Measurements from ENCODE around the gene VGF. TPM values are rescaled to one million over a fixed set of nuclear protein-coding genes. Genes with fewer than 3 reads are reported as not detected.

Gene VGF
- total RNA-seq, 1 experiment from 2014 or later, result 11.2 TPM

GRCh38 chr7:101175664-101176063, 10.3 kb upstream of the VGF start:
- BruUV-seq (replicated peaks), result no TSS peak
- peaks cover 66% of the 10 kb centered on the region for H3K27me3 Mint-ChIP-seq (ENCODE audit: insufficient read depth, unreplicated experiment)
- no peaks in the 10 kb centered on the region for H3K9me3 Mint-ChIP-seq (ENCODE audit: unreplicated experiment)
- no peaks in the 10 kb centered on the region for H3K36me3 Mint-ChIP-seq (ENCODE audit: insufficient read depth, unreplicated experiment)
- ChIA-PET POLR2A (no interaction called here), CTCF (interaction anchor here (2.2 kb wide), 1 partner anchor 16 kb away, joined by 22 read pairs; no protein-coding TSS in a partner anchor)
- H3K27ac Mint-ChIP-seq (ENCODE audit: low read depth, unreplicated experiment), result no peak overlapping the region
- DNase-seq (ENCODE audit: unreplicated experiment), result no peak
- peaks cover 16% of the 10 kb centered on the region for H3K4me1 Mint-ChIP-seq (ENCODE audit: insufficient read depth, unreplicated experiment)
- intact Hi-C loops (cut with micrococcal nuclease), result no loop called here
- H3K4me3 Mint-ChIP-seq (ENCODE audit: unreplicated experiment), result no peak overlapping the region
- TF ChIP-seq CTCF (IDR thresholded peaks at IDR 0.05; ENCODE audit: unreplicated experiment), result no peak

- no peak for DNase-seq (ENCODE audit: unreplicated experiment)
- ChIA-PET POLR2A (interaction anchor here (0.6 to 1.9 kb wide), 6 partner anchors 9 to 222 kb away, joined by 3 to 7 read pairs (median 4); partner anchors contain the start of genes PLOD3, VGF and ZNHIT1), CTCF (interaction anchor here (0.5 to 1.9 kb wide), 9 partner anchors 10 to 108 kb away, joined by 3 to 16 read pairs (median 4); partner anchors contain the start of gene FIS1)
- intact Hi-C loops (cut with micrococcal nuclease), result no loop called here
- no peak overlapping the region for H3K27ac Mint-ChIP-seq (ENCODE audit: low read depth, unreplicated experiment)
- H3K4me3 Mint-ChIP-seq (ENCODE audit: unreplicated experiment), result peak overlapping the region; percentile 61
- no peaks in the 10 kb centered on the region for H3K9me3 Mint-ChIP-seq (ENCODE audit: unreplicated experiment)
- no peak for TF ChIP-seq CTCF (IDR thresholded peaks at IDR 0.05; ENCODE audit: unreplicated experiment)
- no TSS peak for BruUV-seq (replicated peaks)
- H3K27me3 Mint-ChIP-seq (ENCODE audit: insufficient read depth, unreplicated experiment), result peaks cover 69% of the 10 kb centered on the region
- no peaks in the 10 kb centered on the region for H3K36me3 Mint-ChIP-seq (ENCODE audit: insufficient read depth, unreplicated experiment)
- peaks cover 21% of the 10 kb centered on the region for H3K4me1 Mint-ChIP-seq (ENCODE audit: insufficient read depth, unreplicated experiment)
These were observed 9.0 kb upstream of the VGF start for GRCh38 chr7:101174322-101174854.

DNA sequence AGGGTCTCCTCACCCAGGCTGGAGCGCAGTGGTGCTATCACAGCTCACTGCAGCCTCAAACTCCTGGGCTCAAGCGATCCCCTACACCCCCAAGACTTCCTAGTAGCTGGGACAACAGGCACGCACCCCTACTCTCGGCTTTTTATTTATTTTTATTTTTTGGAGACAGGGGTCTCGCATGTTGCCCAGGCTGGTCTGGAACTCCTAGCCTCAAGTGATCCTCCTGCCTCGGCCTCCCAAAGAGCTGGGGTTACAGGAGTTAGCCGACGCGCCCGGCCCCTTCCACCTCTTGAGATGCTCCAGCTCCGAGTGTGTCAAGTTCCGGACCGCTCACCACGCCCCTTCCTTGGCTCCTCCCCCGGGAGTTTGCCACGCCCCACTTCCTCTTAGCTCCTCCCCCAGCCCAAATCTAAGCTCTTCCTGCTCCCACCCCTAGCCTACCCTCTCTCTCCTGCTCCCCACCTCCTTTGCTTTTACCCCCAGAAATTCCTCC, 8.4 kb upstream of the VGF start:
- H3K4me1 Mint-ChIP-seq (ENCODE audit: insufficient read depth, unreplicated experiment), result peaks cover 21% of the 10 kb centered on the region
- peak overlapping the region; percentile 61 for H3K4me3 Mint-ChIP-seq (ENCODE audit: unreplicated experiment)
- BruUV-seq (replicated peaks), result no TSS peak
- H3K9me3 Mint-ChIP-seq (ENCODE audit: unreplicated experiment), result no peaks in the 10 kb centered on the region
- H3K27ac Mint-ChIP-seq (ENCODE audit: low read depth, unreplicated experiment), result no peak overlapping the region
- ChIA-PET POLR2A (interaction anchor here (0.6 to 1.9 kb wide), 6 partner anchors 9 to 79 kb away, joined by 3 to 7 read pairs (median 3); partner anchors contain the start of genes PLOD3, VGF and ZNHIT1), CTCF (interaction anchor here (0.5 to 1.9 kb wide), 6 partner anchors 11 to 879 kb away, joined by 3 to 16 read pairs (median 4); partner anchors contain the start of gene FIS1)
- H3K36me3 Mint-ChIP-seq (ENCODE audit: insufficient read depth, unreplicated experiment), result no peaks in the 10 kb centered on the region
- intact Hi-C loops (cut with micrococcal nuclease), result no loop called here
- TF ChIP-seq CTCF (IDR thresholded peaks at IDR 0.05; ENCODE audit: unreplicated experiment), result no peak
- peak; percentile 68 for DNase-seq (ENCODE audit: unreplicated experiment)
- H3K27me3 Mint-ChIP-seq (ENCODE audit: insufficient read depth, unreplicated experiment), result peaks cover 69% of the 10 kb centered on the region

DNA sequence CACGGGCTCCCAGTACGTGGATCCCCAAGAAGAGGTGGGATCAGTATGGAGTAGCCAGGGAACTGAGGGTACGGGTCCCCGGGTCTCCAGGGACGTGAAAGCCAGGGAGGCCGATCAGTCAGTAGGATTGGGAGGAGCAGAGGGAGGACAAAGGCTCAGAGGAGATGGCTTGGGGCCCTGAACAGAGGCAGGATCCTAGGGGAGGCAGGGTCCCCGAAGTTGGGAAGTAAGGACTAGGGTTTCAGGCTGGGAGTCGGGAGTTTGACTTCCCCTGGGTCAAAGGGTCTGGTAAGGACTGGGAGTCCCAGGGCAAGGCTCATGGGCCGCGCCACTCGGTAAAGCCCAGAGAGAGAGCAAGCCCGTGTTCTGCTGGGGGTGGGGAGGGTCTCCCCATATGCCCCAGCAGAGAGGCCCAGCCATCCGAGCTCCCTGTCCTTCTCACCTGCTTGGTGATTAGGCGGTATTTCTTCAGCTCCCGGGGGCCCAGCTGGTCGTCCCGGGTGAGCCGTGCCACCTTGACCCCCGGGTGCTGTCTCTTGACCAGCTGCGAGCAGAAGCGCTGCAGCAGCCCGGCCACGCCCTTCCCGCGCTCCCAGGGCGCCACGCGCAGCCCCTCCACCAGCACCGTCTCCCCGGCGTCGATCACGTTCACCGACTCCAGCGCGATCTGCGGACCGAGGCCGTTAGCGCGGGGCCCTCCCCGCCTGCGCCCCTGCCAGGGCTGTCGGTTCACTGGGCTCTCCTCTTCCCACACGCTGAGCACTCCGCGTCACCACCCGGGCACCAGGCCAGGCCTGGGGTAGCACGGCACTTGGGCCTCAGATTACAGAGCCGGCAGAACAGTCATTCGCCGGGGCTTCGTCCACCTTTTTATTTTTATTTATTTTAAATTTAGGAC, 7.7 kb upstream of the VGF start:
- no TSS peak for BruUV-seq (replicated peaks)
- TF ChIP-seq CTCF (IDR thresholded peaks at IDR 0.05; ENCODE audit: unreplicated experiment), result no peak
- no peaks in the 10 kb centered on the region for H3K36me3 Mint-ChIP-seq (ENCODE audit: insufficient read depth, unreplicated experiment)
- H3K4me3 Mint-ChIP-seq (ENCODE audit: unreplicated experiment), result peak overlapping the region; percentile 61
- H3K27ac Mint-ChIP-seq (ENCODE audit: low read depth, unreplicated experiment), result no peak overlapping the region
- ChIA-PET POLR2A (interaction anchor here (0.6 to 1.9 kb wide), 5 partner anchors 8 to 44 kb away, joined by 3 to 7 read pairs (median 3); partner anchors contain the start of genes PLOD3, VGF and ZNHIT1), CTCF (interaction anchor here (0.6 to 1.9 kb wide), 5 partner anchors 12 to 878 kb away, joined by 3 to 16 read pairs (median 4); partner anchors contain the start of gene FIS1)
- H3K9me3 Mint-ChIP-seq (ENCODE audit: unreplicated experiment), result no peaks in the 10 kb centered on the region
- peak; percentile 87 for DNase-seq (ENCODE audit: unreplicated experiment)
- peaks cover 27% of the 10 kb centered on the region for H3K4me1 Mint-ChIP-seq (ENCODE audit: insufficient read depth, unreplicated experiment)
- intact Hi-C loops (cut with micrococcal nuclease), result no loop called here
- peaks cover 73% of the 10 kb centered on the region for H3K27me3 Mint-ChIP-seq (ENCODE audit: insufficient read depth, unreplicated experiment)
